Chondrocyte (in vitro differentiated cells): ENCODE data around the gene SIN3B. TPM values are rescaled to one million over a fixed set of nuclear protein-coding genes. Genes with fewer than 3 reads are reported as not detected.

Experiments
- DNase-seq: peaks from one replicate; pipeline ENCODE4 v3.0.0; 2021; ENCODE audit warnings: mixed read lengths, low spot score
- H3K27ac Mint-ChIP-seq: one replicate; pipeline ENCODE4 v1.8.0; 2021; ENCODE audit warnings: mild to moderate bottlenecking, moderate library complexity, mixed read lengths; ENCODE audit not compliant: unreplicated experiment
- H3K27me3 Mint-ChIP-seq: 2 replicates; pipeline ENCODE4 v1.8.0; 2021; ENCODE audit warnings: low read depth, mixed read lengths
- H3K36me3 Mint-ChIP-seq: 2 replicates; pipeline ENCODE4 v1.8.0; 2021; ENCODE audit warnings: low read depth, mixed read lengths
- H3K4me1 Mint-ChIP-seq: 2 replicates; pipeline ENCODE4 v1.8.0; 2021; ENCODE audit warnings: low read depth, mild to moderate bottlenecking, mixed read lengths
- H3K4me3 Mint-ChIP-seq: one replicate; pipeline ENCODE4 v1.8.0; 2021; ENCODE audit warnings: mild to moderate bottlenecking, moderate library complexity, mixed read lengths; ENCODE audit not compliant: unreplicated experiment
- H3K9me3 Mint-ChIP-seq: 2 replicates; pipeline ENCODE4 v1.8.0; 2021; ENCODE audit warnings: low read depth, mixed read lengths
- total RNA-seq: library from RNA; stranded (reverse); gene quantifications from 3 replicates; pipeline ENCODE4 v1.2.1, GENCODE V29; 2021
- TF ChIP-seq, protein P1 (sequence below): fragments of 200-600 bp; sonication (generic); IDR thresholded peaks from 2 replicates; pipeline ENCODE4 v1.5.0; 2021; ENCODE audit warnings: antibody characterized with exemption, mild to moderate bottlenecking, moderate library complexity

Gene SIN3B
- total RNA-seq, 1 donor from 2014 or later: 59.7 TPM

DNA sequence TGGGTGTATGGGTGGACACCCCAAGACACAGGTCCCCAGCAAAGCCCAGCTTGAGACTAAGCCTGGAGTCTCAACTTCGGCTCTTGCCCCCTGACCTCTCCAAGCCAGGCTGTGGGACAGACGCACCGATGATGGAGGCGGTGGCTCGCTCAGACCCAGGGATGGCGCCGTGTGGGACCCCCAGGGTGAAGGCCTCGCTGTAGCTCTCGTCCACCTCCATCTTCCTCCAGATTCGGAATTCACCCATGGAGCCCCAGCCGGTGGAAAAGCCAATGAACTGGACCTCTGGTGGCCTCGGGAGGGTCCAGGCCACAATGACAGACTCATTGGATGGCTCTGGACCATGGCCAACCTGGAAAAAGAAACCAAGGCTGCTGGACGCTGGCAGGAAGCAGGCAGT lies 98.7 kb downstream of the SIN3B start:
- no peak for DNase-seq
- Mint-ChIP-seq H3K4me3 (no peak overlapping the region), H3K36me3 (peaks cover 3% of the 10 kb centered on the region), H3K4me1 (no peaks in the 10 kb centered on the region), H3K27ac (no peak overlapping the region), H3K9me3 (peaks cover 17% of the 10 kb centered on the region), H3K27me3 (peaks cover 12% of the 10 kb centered on the region)
- TF ChIP-seq, protein P1, sequence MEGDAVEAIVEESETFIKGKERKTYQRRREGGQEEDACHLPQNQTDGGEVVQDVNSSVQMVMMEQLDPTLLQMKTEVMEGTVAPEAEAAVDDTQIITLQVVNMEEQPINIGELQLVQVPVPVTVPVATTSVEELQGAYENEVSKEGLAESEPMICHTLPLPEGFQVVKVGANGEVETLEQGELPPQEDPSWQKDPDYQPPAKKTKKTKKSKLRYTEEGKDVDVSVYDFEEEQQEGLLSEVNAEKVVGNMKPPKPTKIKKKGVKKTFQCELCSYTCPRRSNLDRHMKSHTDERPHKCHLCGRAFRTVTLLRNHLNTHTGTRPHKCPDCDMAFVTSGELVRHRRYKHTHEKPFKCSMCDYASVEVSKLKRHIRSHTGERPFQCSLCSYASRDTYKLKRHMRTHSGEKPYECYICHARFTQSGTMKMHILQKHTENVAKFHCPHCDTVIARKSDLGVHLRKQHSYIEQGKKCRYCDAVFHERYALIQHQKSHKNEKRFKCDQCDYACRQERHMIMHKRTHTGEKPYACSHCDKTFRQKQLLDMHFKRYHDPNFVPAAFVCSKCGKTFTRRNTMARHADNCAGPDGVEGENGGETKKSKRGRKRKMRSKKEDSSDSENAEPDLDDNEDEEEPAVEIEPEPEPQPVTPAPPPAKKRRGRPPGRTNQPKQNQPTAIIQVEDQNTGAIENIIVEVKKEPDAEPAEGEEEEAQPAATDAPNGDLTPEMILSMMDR: no peak

DNA sequence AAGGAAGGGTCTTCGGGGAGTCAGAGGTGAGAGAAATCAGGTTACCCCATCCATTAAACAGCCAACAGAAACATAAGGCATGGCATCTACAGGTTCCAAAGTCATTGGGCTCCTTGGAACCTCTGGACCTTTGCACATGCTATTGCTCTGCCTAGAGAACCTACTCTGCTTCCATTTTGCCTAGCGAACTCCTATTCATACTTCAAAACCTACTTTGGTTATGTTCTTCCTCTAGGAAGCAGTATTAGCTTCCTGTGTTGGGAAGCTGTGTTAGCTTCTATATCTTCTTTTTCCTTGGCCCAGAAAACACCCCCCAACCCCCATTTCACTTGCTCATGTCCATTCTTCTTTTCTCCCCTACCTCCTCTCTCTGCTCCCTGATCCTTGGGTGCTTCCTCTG lies 99.2 kb downstream of the SIN3B start:
- Mint-ChIP-seq H3K27ac (no peak overlapping the region), H3K36me3 (peaks cover 3% of the 10 kb centered on the region), H3K9me3 (peaks cover 19% of the 10 kb centered on the region), H3K27me3 (peaks cover 12% of the 10 kb centered on the region), H3K4me1 (no peaks in the 10 kb centered on the region), H3K4me3 (no peak overlapping the region)
- DNase-seq: no peak
- TF ChIP-seq, protein P1: no peak

DNA sequence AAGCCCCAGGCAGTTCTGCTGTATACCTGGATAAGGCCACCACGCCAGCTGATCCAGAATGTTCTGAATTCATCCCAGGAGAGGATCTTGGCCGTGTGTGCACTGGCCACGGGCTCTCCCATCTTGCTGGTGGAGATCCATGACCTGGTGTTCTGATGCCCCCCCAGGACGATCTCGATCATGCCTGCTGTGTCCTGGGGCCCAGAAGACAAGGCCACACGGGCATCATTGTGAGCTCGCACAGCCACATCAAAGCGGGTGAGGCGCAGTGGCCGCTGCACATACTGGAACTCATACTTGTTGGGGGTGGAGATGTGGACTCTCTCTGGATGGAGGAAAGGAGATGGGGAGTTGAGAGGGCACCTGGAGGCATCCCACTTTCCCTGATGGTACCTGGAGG lies 99.7 kb downstream of the SIN3B start:
- H3K9me3 Mint-ChIP-seq: peaks cover 25% of the 10 kb centered on the region
- DNase-seq: peak; percentile 59
- peaks cover 13% of the 10 kb centered on the region for H3K27me3 Mint-ChIP-seq
- no peak overlapping the region for H3K27ac Mint-ChIP-seq
- peaks cover 4% of the 10 kb centered on the region for H3K36me3 Mint-ChIP-seq
- no peak overlapping the region for H3K4me3 Mint-ChIP-seq
- TF ChIP-seq, protein P1: no peak
- H3K4me1 Mint-ChIP-seq: no peaks in the 10 kb centered on the region

Other genes with a start within 250 kb of the SIN3B start
- gene MED26, start 201.2 kb upstream of the SIN3B start, total RNA-seq: 8.7 to 10.6 TPM (median 8.8 TPM) in 3 replicates
- gene SMIM7, start 169.3 kb upstream of the SIN3B start, total RNA-seq: 42.5 to 52.0 TPM (median 47.7 TPM) in 3 replicates
- 3.1 to 3.7 TPM (median 3.7 TPM) in 3 replicates for gene TMEM38A, start 168.3 kb upstream of the SIN3B start, total RNA-seq
- gene NWD1, start 109.6 kb upstream of the SIN3B start, total RNA-seq: not detected in 3 replicates
- gene F2RL3, start 59.6 kb downstream of the SIN3B start, total RNA-seq: 0.05 to 0.10 TPM in 2 of 3 replicates, not detected in the other
- 4.9 to 10.6 TPM (median 6.1 TPM) in 3 replicates for gene CPAMD8, start 197.4 kb downstream of the SIN3B start, total RNA-seq
- gene HAUS8, start 246.1 kb downstream of the SIN3B start, total RNA-seq: 7.8 to 9.5 TPM (median 8.2 TPM) in 3 replicates
- 90.8 to 98.1 TPM (median 94.6 TPM) in 3 replicates for gene MYO9B, start 246.4 kb downstream of the SIN3B start, total RNA-seq